ENCODE results near the gene TTPAL.

The TTPAL gene

DNA sequence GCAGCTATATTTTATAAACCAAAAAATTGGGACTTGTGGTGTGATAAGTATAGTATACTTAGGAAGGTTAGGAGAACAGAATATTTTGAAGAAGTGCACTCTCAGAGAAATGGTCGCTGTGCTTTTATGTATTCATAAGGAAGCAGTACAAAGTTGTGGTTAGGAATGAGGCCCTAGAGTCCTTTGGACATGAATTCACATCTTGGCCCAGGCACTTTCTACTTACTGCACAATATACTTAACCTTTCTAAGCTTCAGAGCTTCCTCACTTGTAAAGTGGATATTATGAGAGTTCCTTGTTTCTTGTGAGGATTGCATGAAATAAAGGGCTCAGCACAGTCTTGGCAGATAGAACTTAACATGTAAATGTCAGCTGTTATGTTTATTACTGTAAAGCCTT is 67.2 kb downstream of the TTPAL start:
- DNase-seq, result no peak

DNA sequence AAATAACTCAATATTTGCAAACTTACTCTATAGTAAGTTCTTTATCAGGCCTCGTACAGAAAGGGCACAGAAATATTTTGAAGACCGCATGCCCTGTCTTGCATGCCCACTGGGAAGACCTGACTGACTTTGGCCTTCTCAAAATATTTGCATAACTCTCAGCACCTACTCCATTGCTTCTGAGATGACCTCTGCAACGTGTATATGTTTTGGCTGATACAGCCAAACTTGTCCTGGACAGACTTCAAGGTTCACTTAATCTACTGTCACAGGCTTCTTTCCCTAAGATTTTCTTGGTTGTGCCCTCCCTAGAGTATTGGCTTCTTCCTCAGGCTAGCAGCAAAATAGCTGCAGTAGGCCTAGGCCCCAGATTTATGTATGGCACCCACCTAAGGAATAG is 67.7 kb downstream of the TTPAL start:
- no peak for DNase-seq

Data from NCI-H82 (cell line).